HG03196 (cell line): ENCODE data around the gene SMIM45.
"Not testable (repeated sequence)": the region's sequence is repeated elsewhere in the genome, so short reads cannot be mapped to it uniquely, and the experiment has no call there.

Source experiments
- ATAC-seq: cut with Tn5 transposase; IDR thresholded peaks from one replicate; pipeline ENCODE4 v1.9.1; 2021; ENCODE audit not compliant: unreplicated experiment

SMIM45 gene

GRCh38 chr22:41934284-41935014 is 17.5 kb upstream of the SMIM45 start:
- ATAC-seq: no peak

GRCh38 chr22:41935015-41935351 is 17.0 kb upstream of the SMIM45 start:
- no peak for ATAC-seq

- no peak for ATAC-seq
Measured at GRCh38 chr22:41935509-41935908, 16.4 kb upstream of the SMIM45 start.

- ATAC-seq: no peak
Measured at GRCh38 chr22:41936894-41937169, 15.1 kb upstream of the SMIM45 start.

DNA sequence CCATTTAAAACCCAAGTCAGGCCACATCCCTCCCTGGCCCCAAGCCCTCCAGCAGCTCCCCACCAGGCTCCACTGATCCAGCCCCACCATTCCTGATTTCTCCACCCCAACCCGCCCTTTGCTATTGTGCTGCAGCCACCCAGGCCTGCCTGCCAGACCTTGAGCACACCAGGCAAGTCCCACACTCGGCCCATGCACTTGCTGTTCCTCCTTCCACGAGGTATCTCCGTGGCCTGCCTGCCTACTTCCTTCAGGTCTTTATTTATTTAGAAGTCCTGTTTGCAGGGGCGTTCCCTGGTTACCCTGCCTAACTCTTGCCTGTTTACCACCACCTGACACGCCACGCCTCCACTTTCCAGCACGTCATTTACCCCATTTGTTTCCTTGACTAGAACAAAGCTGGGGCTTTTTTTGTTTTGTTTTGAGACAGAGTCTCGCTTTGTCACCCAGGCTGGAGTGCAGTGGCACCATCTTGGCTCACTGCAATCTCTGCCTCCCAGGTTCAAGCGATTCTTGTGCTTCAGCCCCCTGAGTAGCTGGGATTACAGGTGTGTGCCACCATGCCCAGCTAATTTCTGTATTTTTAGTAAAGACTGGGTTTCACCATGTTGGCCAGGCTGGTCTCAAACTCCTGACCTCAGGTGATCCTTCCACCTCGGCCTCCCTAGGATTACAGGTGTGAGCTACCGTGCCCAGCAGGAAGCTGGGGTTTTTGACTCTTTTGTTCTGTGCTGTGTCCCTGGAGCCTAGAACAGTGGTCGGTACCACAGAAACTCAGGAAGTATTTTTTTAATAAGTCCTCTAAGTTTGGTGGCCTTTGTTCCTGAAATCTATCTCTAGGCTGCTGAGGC is 11.7 kb upstream of the SMIM45 start:
- peak; percentile 51 for ATAC-seq

DNA sequence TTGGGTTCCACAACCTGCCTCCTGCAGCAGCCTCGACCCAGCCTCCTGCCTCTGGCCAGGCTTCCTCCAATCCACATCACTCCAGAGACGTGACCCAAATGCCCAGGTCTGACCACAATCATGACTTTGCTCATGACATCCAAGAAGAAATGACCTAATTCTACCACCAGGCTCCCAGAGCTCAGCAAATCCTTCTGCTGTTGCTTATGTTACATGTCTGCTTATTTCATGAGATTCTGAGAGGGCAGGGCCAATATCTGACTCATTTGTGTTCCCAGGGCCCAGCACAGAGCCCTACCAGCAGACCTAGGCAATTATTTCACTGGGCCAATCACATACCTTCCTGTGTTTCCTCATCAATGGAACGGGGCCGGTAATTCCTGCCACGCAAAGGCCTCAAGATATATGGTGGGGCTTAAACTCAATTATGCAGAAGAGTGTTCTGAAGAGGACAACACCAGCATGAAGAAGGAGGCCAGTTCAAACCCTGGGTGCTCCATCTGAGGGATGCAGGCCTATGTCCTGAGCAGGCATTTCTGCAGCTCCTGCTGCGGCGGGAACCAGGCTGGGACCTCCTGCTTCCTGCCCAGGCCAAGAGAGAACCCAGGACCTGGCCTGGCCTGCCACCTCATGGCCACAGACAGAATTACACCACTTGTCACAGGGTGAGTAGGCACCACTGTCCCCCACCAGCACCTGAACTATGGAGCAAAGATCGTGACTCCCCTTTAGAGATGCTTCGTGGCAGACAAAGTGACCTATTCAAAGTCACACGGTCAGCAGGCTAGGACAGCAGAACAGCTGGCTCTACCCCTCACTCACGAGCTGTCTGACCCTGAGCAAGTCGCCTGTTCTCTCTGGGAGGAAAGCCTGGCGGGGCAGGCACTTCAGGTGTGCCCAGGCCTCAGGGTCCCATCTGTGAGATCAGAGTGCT is 10.9 kb upstream of the SMIM45 start:
- peak; percentile 36 for ATAC-seq

- ATAC-seq: no peak
Measured at GRCh38 chr22:41943661-41944209, 8.2 kb upstream of the SMIM45 start.

DNA sequence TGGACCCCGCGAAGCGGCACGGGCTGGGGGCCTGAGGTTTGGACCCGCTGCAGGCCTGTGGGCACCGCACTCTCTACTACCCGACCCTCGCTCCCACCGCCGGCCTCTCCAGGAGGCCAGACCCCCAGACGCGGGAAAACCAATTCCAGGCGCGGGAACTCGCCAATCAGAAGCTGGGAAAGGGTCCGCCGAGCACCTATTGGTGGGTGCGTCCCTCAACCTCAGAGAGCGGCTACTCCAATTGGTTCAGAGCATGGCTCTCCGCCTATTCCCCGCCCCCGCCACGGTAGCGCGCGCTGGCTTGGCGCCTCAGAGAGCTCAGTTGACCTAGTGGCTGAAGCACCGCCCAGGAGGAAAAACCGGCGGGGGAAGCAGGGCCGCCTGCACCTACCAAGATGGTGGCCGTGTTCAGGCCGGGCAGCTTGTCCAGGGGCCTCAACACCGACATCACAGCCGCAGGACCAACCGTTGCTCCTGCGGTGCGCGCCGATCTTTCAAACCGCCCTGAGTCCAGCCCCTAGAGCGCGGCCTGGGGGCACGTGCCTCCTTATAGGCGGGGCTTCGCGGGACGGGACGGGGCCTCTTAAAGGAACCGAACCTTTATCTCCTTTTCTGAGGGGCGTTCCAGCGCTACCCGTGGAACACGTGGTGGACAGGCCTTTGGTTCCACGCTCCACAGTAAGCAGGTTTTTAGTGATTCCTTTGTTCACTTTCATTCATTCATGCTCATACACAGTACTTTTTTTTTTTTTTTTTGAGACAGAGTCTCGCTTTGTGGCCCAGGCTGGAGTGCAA is 5.1 kb upstream of the SMIM45 start, which contains the start of gene CENPM:
Gene CENPM (minus strand): TSS at position 524 of the 795 bp plus-strand sequence. CDS start 76 bp downstream, at position 448.
- ATAC-seq: peak; percentile 66

DNA sequence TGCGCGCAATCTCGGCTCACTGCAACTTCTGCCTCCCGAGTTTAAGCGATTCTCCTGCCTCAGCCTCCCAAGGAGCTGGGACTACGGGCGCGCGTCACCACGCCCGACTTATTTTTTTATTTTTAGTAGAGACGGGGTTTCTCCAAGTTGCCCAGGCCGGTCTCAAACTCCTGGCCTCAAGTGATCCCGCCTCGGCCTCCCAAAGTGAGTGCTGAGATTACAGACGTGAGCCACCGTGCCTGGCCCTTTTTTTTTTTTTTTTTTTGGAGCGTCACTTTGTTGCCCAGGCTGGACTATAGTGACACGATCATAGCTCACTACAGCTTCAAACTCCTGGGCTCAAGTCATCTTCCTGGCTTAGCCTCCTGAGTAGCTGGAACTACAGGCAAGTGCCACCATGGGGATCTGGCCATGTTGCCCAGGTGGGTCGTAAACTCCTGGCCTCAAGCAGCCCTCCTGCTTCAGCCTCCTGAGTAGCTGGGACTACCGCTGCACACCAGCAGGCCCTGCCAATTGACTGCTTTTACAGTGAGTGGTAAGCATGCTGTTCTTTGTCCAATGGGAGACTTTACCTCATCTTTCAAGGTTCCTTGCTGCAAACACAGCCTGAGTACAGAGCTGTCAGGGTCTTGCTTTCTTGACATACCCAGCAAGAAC is 4.4 kb upstream of the SMIM45 start:
- no peak for ATAC-seq

GRCh38 chr22:41948142-41948541 is 3.8 kb upstream of the SMIM45 start:
- no peak for ATAC-seq

- not testable (repeated sequence) for ATAC-seq
Measured at GRCh38 chr22:41948928-41949296, 3.0 kb upstream of the SMIM45 start.

- no peak for ATAC-seq
Measured at GRCh38 chr22:41949297-41949965, 2.5 kb upstream of the SMIM45 start.

DNA sequence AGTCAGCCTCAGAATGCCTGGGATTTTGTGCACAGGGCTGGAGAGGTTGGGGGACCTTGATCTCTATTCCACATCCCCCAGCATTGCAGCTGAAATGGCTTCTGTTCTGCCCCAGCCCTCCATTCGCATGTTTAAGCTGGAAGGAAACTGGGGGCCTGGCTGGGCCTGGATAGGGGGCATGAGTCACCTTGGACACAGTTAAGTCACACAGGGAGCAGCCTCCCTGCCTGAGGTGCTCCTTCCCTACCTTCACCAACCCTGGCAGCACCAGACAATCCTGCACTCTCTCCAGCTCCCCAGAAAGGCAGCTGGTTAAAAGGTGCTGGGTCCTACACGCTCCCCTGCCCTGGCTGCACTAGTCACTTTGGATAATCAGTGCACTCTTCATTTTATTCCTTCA is 763 bp downstream of the SMIM45 start:
- ATAC-seq: no peak

DNA sequence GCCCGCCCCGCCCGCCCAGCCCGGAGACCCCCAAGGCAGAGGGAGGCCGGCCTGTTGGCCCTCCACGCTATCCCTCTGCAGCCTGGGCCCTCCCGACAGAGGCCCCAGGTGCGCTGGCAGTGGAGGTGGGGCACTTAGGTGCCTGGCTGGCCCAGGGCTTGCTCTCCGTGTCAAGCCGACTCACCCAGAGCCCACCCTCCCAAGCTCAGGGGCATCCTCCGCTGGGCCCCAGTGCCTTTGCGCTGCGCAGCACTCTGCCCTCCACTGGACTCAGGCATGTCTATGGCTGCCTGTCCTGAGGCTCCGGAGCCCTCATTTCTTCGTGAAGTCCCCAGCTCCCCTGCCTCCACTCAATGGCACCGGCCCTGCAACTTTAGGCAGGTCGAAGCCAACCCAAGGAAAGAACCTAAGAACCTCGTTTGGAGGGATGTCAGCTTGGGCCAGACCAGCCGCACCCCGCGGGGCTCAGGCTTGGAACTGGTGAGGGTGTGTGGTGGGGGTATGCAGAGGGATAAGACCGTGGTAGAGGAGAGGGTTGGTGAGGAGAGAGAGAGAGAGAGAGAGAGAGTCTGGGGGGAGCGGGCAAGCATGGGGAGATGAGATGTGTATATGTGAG is 6.1 kb downstream of the SMIM45 start:
- ATAC-seq: no peak

GRCh38 chr22:41963453-41964111 is 11.6 kb downstream of the SMIM45 start:
- ATAC-seq: no peak

DNA sequence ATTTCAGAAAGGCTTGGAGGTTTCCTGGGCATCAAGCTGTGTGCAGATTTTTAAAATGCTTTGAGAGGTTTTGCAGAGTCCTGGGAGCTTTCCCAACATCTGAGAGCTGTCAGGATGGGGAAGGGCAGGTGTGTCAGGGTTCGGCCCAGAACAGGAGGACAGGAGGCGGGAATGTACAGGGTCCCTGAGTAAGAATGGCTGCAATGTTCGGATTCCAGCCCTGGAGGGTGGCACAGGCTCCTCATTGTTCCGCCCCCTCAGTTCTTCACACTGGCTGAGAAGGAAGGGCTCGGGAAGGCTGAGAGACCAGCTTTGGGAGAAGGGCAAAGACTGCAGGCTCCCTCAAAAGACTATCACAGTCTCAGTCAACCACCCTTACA is 12.2 kb downstream of the SMIM45 start:
- ATAC-seq: no peak

DNA sequence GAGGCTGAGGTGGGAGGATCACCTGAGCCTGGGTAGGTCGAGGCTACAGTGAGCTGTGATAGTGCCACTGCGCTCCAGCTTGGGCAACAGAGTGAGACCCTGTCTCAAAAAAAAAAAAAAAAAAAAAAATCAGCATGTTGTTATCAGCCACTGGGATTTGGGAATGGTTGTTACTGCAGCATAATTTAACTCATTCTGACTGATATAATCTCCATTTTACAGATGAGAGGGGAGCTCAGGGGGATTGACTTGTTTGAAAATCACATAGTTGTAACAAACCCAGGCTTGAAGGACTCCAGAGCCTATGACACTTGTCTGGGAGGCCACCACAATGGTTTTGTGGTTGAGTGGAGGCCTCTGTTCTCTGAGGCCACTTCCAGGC is 14.3 kb downstream of the SMIM45 start:
- ATAC-seq: no peak

DNA sequence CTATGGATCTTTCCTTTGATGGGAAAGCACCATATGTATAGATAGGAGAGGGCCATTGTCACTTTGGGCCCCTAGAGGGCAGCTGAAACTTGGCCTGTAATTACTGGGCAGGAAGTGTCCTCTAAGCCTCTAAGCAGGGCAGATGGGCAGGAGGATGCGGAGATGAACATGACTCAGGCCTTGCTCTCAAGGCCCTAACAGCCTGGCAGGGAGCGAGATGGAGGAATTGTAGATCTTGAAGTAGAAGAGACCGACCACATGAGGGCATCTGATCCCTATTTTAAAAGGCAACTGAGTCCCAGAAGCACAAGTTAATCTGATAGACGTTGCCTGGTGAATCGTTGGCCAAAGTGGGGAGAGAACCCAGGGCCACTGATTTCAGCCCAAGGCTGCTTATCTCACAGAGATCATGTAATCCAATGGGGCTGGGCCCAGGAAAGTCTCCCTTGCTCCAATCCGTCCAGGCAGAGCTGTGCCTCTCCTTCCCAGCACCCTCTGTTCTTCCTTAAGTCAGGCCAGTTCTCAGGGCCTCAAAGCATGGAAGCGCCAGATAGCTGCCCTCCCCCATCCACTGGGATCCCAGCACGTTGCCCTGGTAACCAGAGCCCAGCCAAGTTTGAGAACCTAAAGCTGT is 14.8 kb downstream of the SMIM45 start:
- ATAC-seq: no peak
